NCI-H2196 (cell line): Measurements from ENCODE around the gene TEX264.

ENCODE experiments used
- DNase-seq: peaks from one replicate; lab custom pipeline; 2025; ENCODE audit not compliant: unreplicated experiment; lab: John Stamatoyannopoulos, UW

TEX264 gene

GRCh38 chr3:51673802-51674654, 3.0 kb downstream of the TEX264 start:
- no peak for DNase-seq

GRCh38 chr3:51675201-51675611, 4.2 kb downstream of the TEX264 start:
- no peak for DNase-seq

GRCh38 chr3:51676102-51676640, 5.1 kb downstream of the TEX264 start:
- no peak for DNase-seq

- no peak for DNase-seq
These were observed 6.3 kb downstream of the TEX264 start for GRCh38 chr3:51677358-51677757.

GRCh38 chr3:51678186-51678585, 7.1 kb downstream of the TEX264 start:
- no peak for DNase-seq

GRCh38 chr3:51678641-51679040, 7.6 kb downstream of the TEX264 start:
- no peak for DNase-seq

GRCh38 chr3:51679318-51679717, 8.3 kb downstream of the TEX264 start:
- no peak for DNase-seq

GRCh38 chr3:51679777-51680176, 8.7 kb downstream of the TEX264 start:
- no peak for DNase-seq

- no peak for DNase-seq
These were observed 9.1 kb downstream of the TEX264 start for GRCh38 chr3:51680196-51680595.

- DNase-seq: no peak
These were observed 9.7 kb downstream of the TEX264 start for GRCh38 chr3:51680663-51681230.

- DNase-seq: no peak
These were observed 10.4 kb downstream of the TEX264 start for GRCh38 chr3:51681453-51681852.

- peak; percentile 50 for DNase-seq
These were observed 11.0 kb downstream of the TEX264 start for GRCh38 chr3:51682079-51682478.

- no peak for DNase-seq
These were observed 11.5 kb downstream of the TEX264 start for GRCh38 chr3:51682526-51682925.

- no peak for DNase-seq
These were observed 12.5 kb downstream of the TEX264 start for GRCh38 chr3:51683566-51683965.

- DNase-seq: no peak
These were observed 14.1 kb downstream of the TEX264 start for GRCh38 chr3:51684971-51685751.

- DNase-seq: no peak
These were observed 15.0 kb downstream of the TEX264 start for GRCh38 chr3:51686056-51686455.

- DNase-seq: no peak
These were observed 15.6 kb downstream of the TEX264 start for GRCh38 chr3:51686512-51687215.

GRCh38 chr3:51687431-51688205, 16.6 kb downstream of the TEX264 start:
- DNase-seq: no peak

GRCh38 chr3:51688206-51688600, 17.2 kb downstream of the TEX264 start:
- DNase-seq: no peak

GRCh38 chr3:51691021-51691420, 20.0 kb downstream of the TEX264 start:
- DNase-seq: no peak
